ENCODE results near the gene FUT2.

FUT2 gene

DNA sequence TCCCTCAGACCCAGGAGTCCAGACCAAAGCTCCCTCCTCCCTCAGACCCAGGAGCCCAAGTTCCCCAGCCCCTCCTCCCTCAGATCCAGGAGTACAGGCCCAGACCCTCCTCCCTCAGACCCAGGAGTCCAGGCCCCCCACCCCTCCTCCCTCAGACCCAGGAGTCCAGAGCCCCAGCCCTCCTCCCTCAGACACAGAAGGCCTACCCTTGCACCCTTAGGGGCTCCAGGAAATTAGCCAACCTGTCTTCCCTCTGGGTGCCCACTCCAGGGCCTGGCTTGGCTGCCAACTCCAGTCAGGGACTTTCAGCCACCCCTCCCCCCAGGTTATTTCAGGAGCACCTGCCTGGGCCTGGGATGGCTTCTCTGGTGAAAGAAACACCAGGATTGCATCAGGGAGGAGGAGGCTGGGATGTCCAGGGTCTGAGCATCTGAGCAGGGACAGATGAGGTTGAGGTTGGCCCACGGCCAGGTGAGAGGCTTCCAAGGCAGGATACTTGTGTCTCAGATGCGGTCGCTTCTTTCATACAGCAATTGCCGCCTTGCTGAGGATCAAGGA lies 59.4 kb downstream of the FUT2 start, which contains the start of gene FGF21:
Gene FGF21 (plus strand): TSS at position 441 of the 558 bp plus-strand sequence. CDS start 713 bp downstream, outside the sequence.
- Histone ChIP-seq H3K9ac (no peak within 1 kb of the TSS), H2AFZ (no peak within 1 kb of the TSS), H3K36me3 (ENCODE audit: control insufficient read depth, insufficient read depth, low read length) (no peaks in the 10 kb centered on the region), H3K4me3 (ENCODE audit: low read depth, low read length) (no peak within 1 kb of the TSS), H3K79me2 (peaks cover 3% of the 10 kb centered on the region), H3K4me1 (peaks cover 4% of the 10 kb centered on the region), H3K27ac (no peak within 1 kb of the TSS), H3K4me2 (ENCODE audit: low read length) (no peak within 1 kb of the TSS), H3K9me3 (ENCODE audit: control insufficient read depth, low read length) (no peaks in the 10 kb centered on the region), H3K27me3 (ENCODE audit: control insufficient read depth, insufficient read depth, low read length) (no peaks in the 10 kb centered on the region)
- TF ChIP-seq, protein P1, sequence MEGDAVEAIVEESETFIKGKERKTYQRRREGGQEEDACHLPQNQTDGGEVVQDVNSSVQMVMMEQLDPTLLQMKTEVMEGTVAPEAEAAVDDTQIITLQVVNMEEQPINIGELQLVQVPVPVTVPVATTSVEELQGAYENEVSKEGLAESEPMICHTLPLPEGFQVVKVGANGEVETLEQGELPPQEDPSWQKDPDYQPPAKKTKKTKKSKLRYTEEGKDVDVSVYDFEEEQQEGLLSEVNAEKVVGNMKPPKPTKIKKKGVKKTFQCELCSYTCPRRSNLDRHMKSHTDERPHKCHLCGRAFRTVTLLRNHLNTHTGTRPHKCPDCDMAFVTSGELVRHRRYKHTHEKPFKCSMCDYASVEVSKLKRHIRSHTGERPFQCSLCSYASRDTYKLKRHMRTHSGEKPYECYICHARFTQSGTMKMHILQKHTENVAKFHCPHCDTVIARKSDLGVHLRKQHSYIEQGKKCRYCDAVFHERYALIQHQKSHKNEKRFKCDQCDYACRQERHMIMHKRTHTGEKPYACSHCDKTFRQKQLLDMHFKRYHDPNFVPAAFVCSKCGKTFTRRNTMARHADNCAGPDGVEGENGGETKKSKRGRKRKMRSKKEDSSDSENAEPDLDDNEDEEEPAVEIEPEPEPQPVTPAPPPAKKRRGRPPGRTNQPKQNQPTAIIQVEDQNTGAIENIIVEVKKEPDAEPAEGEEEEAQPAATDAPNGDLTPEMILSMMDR (IDR thresholded peaks at IDR 0.05), result no peak

All from parathyroid adenoma (tissue), 2 donors.